Measurements from ENCODE around the gene EXT2. TPM values are rescaled to one million over a fixed set of nuclear protein-coding genes. Genes with fewer than 3 reads are reported as not detected.

The EXT2 gene
- total RNA-seq: 48.1 TPM

DNA sequence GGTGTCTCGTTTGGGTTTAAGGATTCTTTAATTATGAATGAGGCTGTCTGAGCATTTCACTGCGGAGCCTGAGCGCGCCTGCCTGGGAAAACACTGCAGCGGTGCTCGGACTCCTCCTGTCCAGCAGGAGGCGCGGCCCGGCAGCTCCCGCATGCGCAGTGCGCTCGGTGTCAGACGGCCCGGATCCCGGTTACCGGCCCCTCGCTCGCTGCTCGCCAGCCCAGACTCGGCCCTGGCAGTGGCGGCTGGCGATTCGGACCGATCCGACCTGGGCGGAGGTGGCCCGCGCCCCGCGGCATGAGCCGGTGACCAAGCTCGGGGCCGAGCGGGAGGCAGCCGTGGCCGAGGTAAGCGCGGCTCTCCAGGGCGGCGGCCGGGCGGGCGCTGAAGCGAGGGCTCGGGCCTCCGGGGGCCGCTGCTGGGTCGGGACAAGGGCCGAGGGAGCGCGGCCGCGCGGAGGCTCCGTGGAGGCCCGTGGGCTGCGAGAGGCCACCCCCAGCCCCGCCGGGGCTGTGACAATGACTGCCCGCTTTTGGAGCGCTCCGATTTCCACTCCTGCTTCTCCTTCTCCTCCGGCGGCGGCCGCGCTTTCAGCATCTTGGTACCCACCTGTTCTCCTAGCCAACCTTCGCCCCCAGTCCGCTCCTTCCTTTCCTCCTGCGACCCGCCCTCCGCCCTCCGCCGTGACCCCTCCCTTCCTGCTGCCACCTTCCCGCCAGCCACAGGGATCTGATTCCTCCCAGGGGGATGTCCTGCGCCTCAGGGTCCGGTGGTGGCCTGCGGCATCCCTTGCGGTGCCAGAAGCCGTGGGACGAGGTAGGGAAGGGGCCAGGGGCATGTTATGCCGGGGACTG lies at the start of gene EXT2:
Gene EXT2 (plus strand): TSS at position 173 of the 854 bp plus-strand sequence. CDS start 12,035 bp downstream, outside the sequence.
- DNase-seq (ENCODE audit: low spot score): peak; percentile 90

DNA sequence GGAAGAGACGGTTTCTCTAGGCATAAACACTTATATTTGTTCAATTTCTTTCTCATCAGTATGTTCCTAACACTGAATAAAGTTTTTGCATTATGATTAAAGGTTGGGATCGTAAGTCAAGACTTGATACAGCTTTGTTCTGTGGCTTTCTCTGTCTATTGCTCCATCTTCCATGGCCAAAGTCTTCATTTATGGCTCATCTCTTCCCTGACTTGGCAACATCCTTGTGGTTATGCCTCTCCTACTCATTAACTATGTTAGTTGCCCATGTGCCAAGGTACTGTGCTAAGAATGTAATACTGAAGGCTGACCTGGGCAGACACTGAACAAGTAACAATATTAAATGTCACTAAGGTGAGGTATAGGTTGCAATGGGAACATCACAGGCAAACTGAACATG lies 49.3 kb upstream of the EXT2 start:
- no peak for DNase-seq (ENCODE audit: low spot score)

DNA sequence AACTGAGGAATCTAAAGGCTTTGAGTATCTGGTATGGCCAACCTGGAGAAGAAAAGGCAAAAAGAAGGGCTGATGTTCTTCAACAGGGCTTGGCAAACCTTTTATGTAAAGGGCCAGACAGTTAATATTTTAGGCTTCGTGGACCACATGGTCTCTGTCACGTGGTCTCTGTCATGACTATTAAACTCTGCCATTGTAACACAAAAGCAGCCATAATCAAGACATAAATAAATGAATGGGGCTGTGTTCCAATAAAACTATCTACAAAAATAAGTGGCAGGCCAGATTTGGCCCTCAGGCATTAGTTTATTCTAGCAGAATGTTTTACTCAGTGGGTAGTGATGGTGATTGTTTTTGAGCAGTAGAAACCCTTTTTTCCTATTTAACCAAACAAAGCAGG lies 48.2 kb upstream of the EXT2 start:
- DNase-seq (ENCODE audit: low spot score): peak; percentile 1

DNA sequence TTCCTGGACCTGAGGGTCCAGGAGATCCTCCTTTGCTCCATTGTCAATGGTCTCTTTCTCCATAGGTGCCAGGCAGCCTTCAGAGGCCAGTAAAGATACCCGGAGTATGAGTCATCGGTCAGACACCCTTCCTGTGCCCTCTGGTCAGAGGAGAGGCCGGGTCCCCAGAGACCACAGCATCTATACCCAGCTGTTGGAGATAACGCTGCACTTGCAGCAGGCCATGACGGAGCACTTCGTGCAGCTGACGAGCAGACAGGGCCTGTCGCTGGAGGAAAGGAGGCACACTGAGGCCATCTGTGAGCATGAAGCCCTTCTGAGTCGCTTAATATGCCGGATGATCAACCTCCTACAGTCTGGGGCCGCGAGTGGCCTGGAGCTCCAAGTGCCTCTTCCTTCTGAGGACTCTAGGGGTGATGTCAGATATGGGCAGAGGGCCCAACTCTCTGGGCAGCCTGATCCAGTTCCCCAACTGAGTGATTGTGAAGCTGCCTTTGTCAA lies 47.5 kb upstream of the EXT2 start, which contains the start of gene ACCSL:
Gene ACCSL (plus strand): TSS at position 51 of the 501 bp plus-strand sequence. CDS start 56 bp downstream, at position 107.
- peak; percentile 10 for DNase-seq (ENCODE audit: low spot score)

DNA sequence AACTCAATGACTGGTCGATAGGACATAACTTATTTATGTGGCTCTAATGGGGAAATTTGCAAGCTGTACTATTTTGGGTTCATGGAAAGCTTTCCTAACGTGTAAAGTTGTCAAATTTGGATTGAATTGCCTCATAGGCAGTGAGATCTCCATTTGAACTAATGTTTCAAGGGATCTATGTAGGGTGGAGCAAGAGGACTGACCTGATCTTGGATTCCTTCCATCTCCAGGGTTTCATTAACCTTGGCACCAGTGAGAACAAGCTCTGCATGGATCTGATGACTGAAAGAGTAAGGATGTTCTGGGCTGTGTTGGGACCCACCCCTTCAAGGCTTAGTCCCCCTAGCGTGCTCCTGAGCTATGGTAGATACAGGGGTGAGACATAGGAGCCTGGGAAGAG lies 45.6 kb upstream of the EXT2 start:
- DNase-seq (ENCODE audit: low spot score): no peak

DNA sequence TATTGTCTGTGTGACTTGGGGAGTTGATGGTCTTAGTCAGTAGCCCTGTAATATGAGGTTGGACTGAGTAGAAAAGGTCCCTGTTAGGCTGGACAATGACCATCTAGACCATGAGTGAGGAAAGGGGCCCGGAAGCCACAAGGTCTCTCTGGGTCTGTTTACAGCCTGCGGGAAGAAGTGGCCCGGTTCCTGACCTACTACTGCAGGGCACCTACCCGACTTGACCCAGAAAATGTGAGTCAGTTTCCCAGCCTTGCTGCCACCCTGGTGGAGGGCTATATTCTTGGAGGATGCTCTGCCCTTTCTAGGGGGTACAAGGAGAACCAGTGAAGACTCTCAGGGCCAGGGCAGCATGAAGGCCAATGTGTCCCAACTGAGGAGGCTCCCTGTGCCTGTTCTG lies 44.3 kb upstream of the EXT2 start:
- DNase-seq (ENCODE audit: low spot score): no peak

DNA sequence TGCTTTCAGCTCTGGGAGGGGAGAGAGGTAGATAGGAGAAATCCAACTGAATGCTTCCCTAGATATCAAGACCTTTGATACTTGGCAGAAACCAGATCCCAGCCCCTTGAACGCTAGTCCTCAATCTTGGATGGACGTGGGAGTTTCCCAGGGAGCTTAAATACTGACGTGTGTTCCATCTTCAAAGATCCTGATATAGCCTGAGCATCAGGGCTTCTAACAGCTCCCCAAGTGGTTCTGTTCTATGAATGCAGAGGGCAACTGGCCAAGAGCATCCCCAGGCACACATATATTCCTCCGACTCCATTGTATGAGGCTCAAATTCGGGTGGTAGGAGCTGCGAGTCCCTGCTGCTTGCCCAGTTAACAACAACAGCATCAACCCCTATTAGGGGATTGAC lies 38.1 kb upstream of the EXT2 start:
- DNase-seq (ENCODE audit: low spot score): no peak

DNA sequence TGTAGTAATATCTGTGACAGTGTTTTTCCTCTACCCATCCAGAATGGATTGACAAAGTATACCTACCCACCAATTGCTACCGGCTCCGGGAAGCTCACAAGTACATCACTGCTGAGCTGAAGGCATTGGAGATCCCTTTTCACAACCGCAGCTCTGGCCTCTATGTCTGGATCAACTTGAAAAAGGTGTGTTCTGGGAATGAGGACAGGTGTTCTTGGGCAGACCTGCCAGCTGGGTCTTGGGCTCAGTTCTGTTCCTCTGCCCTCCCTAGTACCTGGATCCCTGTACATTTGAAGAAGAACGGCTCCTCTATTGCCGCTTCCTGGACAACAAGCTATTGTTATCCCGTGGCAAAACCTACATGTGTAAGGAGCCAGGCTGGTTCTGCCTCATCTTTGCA lies 37.2 kb upstream of the EXT2 start:
- DNase-seq (ENCODE audit: low spot score): no peak

DNA sequence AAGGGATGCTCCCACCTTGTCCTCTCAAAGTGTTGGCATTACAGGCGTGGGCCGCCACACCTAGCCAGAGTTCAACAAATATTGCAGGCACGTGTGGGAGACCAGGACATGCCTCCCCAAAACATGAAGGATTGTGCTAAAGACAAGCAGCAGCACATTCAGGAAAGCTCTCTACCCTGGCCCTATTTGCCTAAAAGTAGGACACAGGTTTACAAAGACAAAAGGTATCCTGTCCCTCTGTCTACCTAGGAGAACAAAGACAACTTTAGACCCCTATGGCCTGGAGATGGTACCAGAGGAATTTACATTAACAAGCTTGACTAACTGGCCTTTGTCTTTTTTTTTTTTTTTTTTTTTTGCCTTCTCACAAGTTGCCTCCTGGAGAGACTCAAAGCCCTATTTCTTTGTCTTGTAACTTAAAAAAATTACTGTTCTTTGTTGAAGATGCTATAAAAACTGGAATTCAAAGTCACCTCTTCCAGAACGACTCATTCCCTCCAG lies 30.3 kb upstream of the EXT2 start:
- DNase-seq (ENCODE audit: low spot score): no peak

DNA sequence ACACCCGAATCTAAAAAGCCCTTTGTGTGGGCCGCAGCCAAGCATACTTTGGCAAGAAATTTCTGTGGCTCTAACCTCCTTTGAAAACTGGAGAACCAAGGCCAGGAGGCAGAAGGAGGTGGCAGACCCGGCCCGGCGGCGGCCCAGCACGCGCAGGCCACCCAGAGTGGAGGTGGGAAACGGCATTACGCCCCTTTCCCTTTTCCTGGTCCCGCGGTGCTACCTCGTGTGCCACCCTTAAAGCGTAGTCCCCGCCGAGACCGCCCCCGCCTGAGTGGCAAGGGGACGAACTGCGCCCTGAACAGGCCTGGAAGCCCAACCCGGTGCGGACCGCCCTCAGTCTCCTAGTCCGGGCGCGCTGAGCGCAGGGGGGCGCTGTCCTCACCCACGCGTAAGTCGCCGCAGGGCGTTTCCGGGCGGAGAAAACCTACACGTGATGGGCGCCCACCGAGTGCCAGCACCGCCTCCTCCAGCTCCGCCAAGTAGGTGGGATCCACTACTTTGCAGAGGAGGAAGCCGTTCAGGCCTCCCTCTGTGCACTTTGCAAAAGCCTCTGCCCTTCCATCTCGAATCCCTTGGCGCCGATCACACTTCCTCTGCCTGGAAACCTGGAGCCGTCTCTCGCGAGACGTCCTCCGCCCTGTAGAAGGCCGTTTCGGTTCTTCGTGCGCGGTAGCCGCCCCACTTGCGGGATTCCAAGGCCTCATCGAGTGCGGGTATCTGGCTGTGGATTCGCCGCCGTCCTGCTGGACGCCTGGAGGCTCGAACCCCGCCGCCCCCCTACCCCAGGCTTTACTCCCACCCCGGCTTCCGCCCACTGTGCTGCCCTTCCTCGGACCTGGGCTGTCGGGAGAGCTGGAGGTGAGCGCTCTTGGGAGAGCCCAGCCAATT lies 29.4 kb upstream of the EXT2 start, which contains the start of gene ACCS:
Gene ACCS (plus strand): TSS at position 430 of the 891 bp plus-strand sequence. CDS start 1,358 bp downstream, outside the sequence.
- peak; percentile 95 for DNase-seq (ENCODE audit: low spot score)

DNA sequence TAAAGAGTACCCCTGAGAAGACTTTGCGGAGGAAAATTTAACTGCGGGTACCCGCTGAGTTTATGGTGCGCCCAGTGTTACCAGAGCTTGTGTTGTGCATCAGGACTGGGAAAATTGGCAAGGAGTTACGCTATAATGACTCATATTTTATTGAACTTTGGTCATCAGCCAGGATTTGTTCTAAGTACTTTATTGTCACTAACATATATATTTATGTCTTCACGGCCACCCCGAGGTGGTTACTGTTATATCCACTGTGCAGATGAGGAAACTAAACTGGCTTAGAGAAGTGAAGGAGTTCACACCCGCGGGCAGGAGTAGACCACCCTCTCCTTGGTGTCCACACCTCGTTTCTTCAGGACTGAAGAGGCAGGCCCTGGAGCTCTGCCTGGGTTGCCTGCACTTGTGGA lies 28.7 kb upstream of the EXT2 start:
- no peak for DNase-seq (ENCODE audit: low spot score)

DNA sequence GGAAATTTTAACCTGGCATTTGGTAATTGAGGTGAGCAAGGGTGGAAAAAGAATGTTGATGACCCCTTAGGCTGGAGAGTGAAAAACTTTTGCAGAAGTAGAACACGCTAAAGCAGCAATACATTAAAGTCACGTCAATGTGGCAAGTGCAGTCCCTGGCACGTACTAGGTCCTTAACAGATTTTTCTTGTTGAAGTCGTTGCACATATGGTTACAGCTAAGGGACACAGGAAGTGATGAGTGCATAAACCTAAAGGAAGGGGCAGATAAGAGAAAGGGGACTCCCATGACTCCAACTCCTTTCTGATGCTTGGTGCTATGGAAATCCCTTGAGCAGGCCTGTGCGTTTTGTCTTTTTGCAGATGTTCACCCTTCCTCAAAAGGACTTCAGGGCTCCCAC lies 28.2 kb upstream of the EXT2 start:
- no peak for DNase-seq (ENCODE audit: low spot score)

DNA sequence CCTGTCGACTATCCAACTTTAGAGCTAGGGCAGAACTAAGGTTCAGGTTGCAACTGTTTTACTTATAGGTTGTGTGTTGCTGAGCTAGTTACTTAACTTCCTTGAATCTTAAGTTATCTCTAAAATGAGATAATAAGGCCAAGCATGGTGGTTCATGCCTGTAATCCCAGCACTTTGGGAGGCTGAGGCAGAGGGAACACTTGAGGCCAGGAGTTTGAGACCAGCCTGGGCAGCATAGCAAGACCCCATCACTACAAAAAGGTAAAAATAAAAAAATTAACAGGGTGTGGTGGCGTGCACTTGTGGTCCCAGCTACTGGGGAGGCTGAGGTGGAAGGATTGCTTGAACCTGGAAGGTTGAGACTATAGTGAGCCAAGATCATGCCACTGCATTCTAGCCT lies 27.3 kb upstream of the EXT2 start:
- no peak for DNase-seq (ENCODE audit: low spot score)

DNA sequence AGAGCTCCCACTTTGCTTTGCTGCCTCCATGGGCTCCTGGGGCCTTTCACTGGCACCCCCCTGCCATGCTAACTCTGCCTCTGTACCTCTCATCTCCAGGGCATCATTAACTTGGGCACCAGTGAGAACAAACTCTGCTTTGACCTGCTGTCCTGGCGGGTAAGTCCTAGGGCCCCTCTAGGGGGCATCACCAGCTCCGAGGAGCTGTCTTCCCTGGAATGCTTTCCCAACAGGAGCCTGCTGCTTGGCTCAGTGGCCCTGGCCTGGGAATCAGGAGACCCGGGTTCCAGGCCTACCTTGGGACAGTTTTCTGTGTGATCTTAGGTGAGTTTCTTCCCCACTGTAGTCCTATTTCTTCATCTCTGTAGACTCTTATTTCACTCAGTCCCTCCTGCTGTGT lies 24.3 kb upstream of the EXT2 start:
- DNase-seq (ENCODE audit: low spot score): no peak

DNA sequence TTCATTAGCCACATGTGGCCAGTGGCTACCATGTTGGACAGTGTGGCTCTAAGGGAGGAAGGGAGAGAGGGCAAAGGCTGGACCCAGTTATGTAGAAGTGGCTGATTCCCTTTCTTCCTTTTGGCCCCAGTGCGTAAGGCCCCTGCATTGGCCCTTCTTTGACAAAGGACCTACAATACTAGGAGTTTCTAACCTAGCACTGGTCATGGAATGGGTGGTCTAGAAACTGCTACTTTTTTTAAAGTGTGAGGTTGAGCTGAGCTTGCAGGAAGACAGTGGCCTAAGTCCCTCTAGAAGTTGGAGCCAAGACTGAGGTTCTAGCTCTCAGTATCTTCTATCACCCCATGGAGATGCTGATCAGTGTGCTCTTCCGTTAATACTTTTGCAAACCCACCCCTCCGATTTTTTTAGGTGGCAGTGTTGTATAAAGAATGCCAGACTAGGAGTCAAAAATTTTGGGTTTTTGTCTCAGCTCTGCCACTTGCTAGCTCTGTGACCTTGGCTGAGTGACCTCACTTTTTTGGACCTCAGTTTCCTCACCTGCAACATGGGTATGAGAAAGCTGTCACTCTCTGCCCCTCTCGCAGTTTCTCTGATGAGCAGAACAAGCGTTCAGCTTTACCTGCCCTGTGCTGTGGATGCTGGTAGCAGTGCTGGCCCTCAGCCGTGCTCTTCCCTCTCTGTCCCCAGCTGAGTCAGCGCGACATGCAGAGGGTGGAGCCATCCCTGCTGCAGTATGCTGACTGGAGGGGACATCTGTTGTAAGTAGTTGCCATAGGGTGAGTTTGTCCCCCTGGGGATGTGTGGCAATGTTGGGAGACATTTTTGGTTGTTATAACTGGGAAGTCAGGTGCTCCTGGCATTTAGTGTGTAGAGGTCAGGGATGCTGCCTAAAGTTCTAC lies 22.5 kb upstream of the EXT2 start:
- no peak for DNase-seq (ENCODE audit: low spot score)

DNA sequence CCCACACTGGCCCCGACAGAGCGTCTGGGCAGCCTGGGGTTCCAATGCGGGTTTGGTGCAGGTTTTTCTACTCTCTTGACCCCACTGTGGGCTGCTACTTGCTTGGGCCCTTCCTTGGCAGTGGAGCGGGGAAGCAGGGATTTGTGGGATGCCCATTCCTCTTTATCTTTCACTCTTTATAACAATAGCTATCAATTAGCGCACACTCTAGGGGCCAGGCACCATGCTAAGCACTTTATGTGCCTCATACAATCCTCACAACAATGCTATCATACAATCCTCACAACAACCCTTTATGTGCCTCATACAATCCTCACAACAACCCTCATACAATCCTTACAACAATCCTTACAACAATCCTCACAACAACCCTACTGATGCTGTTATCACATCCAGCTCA lies 16.7 kb upstream of the EXT2 start:
- DNase-seq (ENCODE audit: low spot score): no peak

DNA sequence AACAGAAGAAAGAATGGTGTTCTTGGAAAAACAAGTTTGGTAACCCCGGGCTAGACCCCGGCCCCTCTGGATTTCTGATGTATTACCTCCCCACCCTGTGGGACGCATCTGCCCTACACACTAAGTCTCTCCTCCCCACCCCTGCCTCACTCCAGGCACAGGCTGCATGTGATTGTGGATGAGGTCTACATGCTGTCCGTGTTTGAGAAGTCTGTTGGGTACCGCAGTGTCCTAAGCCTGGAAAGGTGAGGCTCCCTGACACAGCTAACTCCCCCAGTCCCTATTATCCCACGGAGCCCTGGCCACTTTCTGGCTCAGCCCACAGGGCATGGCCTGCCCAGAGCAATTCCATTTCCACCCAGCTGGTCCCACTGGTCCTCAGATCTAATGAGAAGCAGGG lies 16.1 kb upstream of the EXT2 start:
- DNase-seq (ENCODE audit: low spot score): no peak

DNA sequence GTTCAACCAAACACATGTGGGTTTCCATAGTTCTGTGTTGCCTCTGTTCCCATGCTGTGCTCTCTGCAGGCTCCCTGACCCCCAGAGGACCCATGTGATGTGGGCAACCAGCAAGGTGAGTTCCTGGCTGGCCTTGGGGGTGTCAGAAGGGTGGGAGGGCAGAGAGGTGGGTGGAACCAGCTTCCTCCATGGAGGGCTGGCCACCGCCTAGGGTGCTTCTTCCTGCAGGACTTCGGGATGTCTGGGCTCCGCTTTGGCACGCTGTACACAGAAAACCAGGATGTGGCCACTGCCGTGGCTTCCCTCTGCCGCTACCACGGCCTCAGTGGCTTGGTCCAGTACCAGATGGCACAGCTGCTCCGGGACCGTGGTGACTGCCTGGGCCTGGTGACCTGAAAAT lies 14.5 kb upstream of the EXT2 start:
- DNase-seq (ENCODE audit: low spot score): no peak

DNA sequence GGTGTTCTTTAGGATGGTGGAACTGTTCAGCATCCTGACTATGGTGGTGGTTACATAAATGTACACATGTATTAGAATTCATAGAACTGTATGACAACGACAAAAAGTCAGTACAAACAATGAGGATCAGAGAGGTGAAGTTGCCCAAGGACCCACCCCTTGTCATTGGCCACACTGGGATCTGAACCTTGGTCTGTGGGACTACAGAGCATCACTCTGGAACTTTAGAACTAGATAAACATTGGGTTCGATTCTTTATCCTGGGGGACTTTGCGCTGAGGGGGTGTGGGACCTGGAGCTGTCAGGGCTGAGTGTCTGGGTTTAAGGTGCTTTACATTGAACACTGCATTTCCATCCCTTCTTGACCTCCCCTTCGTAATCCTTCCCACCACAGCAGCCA lies 12.8 kb upstream of the EXT2 start:
- DNase-seq (ENCODE audit: low spot score): no peak

DNA sequence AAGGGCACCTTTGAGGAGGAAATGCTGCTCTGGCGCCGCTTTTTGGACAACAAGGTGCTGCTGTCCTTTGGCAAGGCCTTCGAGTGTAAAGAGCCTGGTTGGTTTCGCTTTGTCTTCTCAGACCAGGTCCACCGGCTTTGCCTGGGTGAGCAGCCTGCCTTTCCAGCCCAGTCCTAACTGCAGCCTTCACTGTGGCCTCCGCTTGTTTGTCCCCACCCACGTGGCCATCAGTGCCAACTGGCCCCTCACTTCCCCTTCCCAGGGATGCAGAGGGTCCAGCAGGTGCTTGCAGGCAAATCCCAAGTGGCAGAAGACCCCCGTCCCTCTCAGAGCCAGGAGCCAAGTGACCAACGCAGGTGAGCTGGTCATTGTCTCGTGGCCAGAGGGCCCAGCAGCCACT lies 12.0 kb upstream of the EXT2 start:
- peak; percentile 39 for DNase-seq (ENCODE audit: low spot score)

DNA sequence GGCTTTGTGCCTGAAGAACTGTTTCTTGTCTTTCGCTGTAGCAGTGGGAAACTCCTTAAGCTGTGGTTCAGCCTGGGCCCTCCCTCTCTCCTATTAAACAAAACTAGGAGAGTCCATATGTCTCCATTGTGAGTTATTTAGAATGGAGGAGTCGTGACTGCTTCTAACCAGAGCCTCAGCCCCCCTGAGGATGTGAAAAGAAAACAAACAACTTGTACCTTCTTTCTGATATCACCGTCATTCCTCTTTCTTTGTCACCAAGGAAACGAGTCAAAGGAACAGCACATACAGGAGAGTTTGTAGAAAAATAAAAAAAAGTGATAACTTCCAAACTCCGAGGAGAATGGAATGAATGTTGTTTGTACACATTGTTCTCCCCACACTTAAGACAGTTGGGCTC lies 11.6 kb upstream of the EXT2 start:
- DNase-seq (ENCODE audit: low spot score): no peak

Measured in ureter (tissue), 1 donor.